ENCODE results near the gene C1D.

DNA sequence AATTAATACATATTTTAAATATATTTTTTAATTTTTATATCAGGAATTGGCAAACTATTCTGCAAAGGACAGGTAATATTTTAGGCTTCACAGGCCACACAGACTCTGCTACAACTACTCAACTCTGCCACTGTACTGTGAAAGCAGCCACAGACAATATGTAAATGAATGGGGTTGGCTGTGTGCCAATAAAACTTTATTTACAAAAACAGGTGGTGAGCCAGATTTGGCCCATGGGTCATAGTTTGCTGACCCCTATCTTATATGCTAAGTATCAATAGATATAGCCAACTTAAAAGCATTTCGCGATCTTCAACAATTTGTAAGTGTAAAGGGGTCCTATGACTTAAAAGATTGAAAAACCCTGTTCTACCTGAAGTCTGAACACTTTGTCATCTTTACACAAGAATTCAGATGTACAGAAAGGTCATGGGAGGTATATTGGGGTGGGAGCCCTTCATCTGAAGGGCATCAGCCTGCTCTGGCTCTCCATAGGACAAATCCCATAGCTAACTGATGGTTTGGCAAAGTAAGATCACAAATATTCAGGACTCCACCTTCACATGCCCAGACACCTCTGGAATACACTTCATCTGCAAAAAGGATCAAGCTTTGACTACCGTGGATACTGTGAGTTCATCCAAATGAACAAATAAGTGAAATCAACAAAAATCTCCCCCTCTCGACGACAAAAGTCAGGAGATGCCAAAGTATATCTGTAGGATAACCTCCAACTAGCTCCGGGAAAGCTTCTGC, 65.9 kb downstream of the C1D start:
- no peak for TF ChIP-seq POLR2AphosphoS5 (IDR thresholded peaks at IDR 0.05)
- no peak for TF ChIP-seq POLR2A (IDR thresholded peaks at IDR 0.05)
- TF ChIP-seq, protein P1, sequence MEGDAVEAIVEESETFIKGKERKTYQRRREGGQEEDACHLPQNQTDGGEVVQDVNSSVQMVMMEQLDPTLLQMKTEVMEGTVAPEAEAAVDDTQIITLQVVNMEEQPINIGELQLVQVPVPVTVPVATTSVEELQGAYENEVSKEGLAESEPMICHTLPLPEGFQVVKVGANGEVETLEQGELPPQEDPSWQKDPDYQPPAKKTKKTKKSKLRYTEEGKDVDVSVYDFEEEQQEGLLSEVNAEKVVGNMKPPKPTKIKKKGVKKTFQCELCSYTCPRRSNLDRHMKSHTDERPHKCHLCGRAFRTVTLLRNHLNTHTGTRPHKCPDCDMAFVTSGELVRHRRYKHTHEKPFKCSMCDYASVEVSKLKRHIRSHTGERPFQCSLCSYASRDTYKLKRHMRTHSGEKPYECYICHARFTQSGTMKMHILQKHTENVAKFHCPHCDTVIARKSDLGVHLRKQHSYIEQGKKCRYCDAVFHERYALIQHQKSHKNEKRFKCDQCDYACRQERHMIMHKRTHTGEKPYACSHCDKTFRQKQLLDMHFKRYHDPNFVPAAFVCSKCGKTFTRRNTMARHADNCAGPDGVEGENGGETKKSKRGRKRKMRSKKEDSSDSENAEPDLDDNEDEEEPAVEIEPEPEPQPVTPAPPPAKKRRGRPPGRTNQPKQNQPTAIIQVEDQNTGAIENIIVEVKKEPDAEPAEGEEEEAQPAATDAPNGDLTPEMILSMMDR (IDR thresholded peaks at IDR 0.05) = no peak

Data from breast epithelium (tissue), 3 donors.